Measurements from ENCODE around the gene RPS15. TPM values are rescaled to one million over a fixed set of nuclear protein-coding genes. Genes with fewer than 3 reads are reported as not detected.

The RPS15 gene
- total RNA-seq, 1 donor from 2014 or later = 637 TPM

DNA sequence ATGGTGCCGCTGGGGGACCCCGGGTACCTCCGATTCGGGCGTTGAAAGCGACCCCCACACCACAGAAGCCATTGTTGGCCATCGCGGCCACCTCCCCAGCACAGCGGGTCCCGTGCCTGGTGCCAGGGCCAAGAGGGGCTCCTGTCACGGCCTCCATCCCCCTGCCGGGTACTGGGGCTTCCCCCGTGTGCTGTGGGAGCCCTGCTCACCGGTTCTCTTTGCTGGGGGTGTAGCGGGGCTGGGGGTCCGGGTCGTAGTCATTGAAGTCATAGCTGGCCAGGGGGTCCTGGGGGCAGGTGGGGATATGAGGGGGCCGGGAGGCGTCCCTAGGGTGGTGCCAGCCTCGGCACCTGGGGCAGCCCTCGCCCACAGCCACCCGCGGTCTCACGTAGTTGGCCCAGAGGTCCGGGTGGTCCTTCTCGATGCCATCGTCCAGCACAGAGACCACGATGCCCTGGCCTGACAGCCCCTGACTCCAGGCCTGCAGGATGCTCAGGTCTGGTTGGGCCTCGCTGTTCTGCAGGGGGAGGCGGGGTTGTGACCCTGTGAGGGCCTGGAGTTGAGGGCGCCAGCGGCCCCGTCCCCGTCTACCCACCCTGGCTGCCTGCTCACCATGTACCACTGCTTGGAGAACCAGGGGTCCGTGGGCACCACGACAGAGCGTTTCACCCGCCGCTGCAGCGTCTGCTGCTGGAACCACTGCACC is 49.5 kb downstream of the RPS15 start:
- DNase-seq = no peak

- no peak for DNase-seq
Observed at GRCh38 chr19:1488282-1488601, 50.0 kb downstream of the RPS15 start.

- DNase-seq = no peak
Observed at GRCh38 chr19:1489463-1490310, 51.5 kb downstream of the RPS15 start.

Other genes with a start within 250 kb of the RPS15 start
- 107 and 108 TPM in 2 replicates for gene STK11, start 232.6 kb upstream of the RPS15 start, total RNA-seq
- 2.7 and 2.8 TPM in 2 replicates for gene CBARP, start 200.4 kb upstream of the RPS15 start, total RNA-seq
- 19.9 and 31.1 TPM in 2 replicates for gene ATP5F1D, start 196.6 kb upstream of the RPS15 start, total RNA-seq
- gene MIDN, start 189.8 kb upstream of the RPS15 start, total RNA-seq = 22.1 and 27.9 TPM in 2 replicates
- 83.1 and 192 TPM in 2 replicates for gene CIRBP, start 169.1 kb upstream of the RPS15 start, total RNA-seq
- 22.0 and 25.0 TPM in 2 replicates for gene FAM174C, start 162.9 kb upstream of the RPS15 start, total RNA-seq
- not detected in 2 replicates for gene EFNA2, start 152.5 kb upstream of the RPS15 start, total RNA-seq
- gene NDUFS7, start 54.5 kb upstream of the RPS15 start, total RNA-seq = 98.8 and 104 TPM in 2 replicates
- gene GAMT, start 36.9 kb upstream of the RPS15 start, total RNA-seq = 10.7 and 14.8 TPM in 2 replicates
- 58.0 and 104 TPM in 2 replicates for gene DAZAP1, start 30.8 kb upstream of the RPS15 start, total RNA-seq
- 0.23 and 0.34 TPM in 2 replicates for gene APC2, start 11.7 kb downstream of the RPS15 start, total RNA-seq
- 22.0 and 28.1 TPM in 2 replicates for gene C19orf25, start 40.8 kb downstream of the RPS15 start, total RNA-seq
- gene PCSK4, start 52.0 kb downstream of the RPS15 start, total RNA-seq = 0.68 and 1.1 TPM in 2 replicates
- 0.34 and 1.0 TPM in 2 replicates for gene REEP6, start 52.8 kb downstream of the RPS15 start, total RNA-seq
- gene ADAMTSL5, start 74.6 kb downstream of the RPS15 start, total RNA-seq = 0.19 TPM in 1 of 2 replicates, not detected in the other
- not detected in 2 replicates for gene PLK5, start 85.7 kb downstream of the RPS15 start, total RNA-seq
- gene MEX3D, start 129.9 kb downstream of the RPS15 start, total RNA-seq = 82.4 and 121 TPM in 2 replicates
- gene MBD3, start 154.5 kb downstream of the RPS15 start, total RNA-seq = 119 and 194 TPM in 2 replicates
- gene UQCR11, start 167.1 kb downstream of the RPS15 start, total RNA-seq = 48.8 and 62.1 TPM in 2 replicates
- 94.1 and 144 TPM in 2 replicates for gene TCF3, start 214.2 kb downstream of the RPS15 start, total RNA-seq